C1 segment of cervical spinal cord (tissue), 14 donors: ENCODE data around the gene PLA2G4C.
"Not testable (repeated sequence)": the region's sequence is repeated elsewhere in the genome, so short reads cannot be mapped to it uniquely, and the experiment has no call there.

Experiments
- DNase-seq, 14 donors: peaks; one replicate each; lab custom pipeline; 2025; lab: John Stamatoyannopoulos, UW

PLA2G4C gene

GRCh38 chr19:48111280-48111679 lies 663 bp upstream of the PLA2G4C start:
- DNase-seq = peak in 1 of 14 donors; percentile 33

DNA sequence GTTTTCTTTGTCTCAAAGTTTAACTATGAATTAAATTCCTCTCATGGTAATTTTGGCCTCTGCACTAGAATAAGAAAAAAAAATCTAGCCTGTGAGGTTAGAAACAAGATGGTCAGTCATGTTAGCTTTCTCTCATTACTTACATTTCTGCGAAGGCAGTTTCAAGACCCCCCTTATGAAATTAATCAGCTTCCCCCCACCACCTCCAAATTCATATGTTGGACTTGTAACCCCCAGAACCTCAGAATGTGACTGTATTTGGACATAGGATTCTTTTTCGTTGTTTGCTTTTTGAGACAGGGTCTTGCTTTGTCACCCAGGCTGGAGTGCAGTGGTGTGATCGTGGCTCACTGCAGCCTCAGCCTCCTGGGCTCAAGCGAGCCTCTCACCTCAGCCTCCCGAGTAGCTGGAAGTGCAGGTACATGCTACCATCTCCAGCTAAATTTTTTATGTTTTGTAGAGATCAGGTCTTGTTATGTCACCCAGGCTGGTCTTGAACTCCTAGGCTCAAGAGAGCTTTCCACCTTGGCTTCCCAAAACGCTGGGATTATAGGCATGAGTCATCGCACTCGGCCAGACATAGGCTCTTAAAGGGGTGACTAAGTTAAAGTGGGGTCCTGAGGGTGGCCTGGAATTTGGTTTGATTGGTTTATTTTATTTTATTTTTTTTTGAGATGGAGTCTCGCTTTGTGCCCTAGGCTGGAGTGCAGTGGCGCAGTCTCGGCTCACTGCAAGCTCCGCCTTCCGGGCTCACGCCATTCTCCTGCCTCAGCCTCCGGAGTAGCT lies 1.4 kb downstream of the PLA2G4C start:
- DNase-seq = no peak

DNA sequence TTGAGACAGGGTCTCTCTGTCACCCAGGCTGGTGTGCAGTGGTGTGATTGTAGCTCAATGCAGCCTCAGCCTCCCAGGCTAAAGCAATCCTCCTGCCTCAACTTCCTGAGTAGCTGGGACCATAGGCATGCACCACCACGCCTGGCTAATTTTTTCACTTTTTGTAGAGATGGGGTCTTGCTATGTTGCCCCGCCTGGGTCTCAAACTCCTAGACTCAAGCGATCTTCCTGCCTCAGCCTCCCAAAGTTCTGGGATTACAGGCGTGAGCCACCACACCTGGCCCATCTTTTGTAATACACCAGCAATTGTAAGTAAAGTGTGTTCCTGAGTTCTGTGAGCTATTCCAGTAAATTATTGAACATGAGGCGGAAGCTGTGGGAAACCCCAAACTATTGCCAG lies 6.7 kb downstream of the PLA2G4C start:
- no peak for DNase-seq

DNA sequence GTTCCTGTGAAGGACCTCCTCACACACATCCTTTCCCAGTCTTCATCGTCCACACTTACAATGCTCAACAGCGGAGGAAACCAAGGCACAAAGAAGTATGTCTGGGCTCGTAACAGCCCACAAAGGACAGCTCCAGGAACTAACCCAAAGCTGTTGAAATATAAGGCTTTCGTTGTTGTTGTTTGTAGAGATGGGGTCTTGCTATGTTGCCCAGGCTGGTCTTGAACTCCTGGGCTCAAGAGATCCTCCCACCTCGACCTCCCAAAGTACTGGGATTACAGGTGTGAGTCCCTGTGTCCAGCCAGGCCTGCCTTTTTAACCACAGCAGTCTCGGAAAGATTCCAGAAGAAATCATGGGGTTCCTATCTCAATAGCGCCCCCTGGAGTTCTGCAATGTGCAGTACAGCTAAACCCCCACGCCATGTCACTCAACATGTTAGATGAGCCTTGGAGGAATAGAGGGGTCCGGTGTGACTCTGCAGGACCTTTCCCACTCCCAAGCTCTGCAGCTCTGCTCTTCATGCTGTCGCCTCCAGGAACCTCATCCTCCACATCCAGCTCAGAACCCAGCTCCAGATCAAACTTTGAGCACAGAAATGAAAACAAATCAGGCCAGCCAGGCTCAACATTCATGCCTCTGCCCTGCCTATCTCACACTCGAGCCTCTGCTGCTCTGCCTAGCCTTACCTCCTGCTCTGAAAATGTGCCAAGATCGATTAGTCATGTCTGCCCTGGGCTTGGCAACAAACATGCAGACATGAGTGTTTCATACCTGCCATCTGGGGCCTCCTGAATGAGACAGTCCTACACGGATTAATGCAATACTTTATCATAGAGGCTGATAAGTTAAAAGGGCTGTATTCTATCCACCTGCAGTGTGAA lies 7.5 kb downstream of the PLA2G4C start:
- no peak for DNase-seq

GRCh38 chr19:48095612-48096175 lies 14.9 kb downstream of the PLA2G4C start:
- DNase-seq = no peak

DNA sequence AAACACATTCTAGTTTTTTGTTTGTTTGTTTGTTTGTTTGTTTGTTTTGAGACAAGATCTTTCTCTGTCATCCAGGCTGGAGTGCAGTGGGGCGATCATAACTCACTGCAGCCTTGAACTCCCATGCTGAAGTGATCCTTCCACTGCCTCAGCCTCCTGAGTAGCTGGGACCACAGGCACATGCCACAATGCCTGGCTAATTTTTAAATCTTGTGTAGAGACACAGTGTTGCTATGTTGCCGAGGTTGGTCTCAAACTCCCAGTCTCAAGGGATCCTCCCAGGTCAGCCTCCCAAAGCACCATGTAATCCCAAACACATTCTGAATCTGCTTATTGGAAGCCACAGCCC lies 15.8 kb downstream of the PLA2G4C start:
- no peak for DNase-seq

- no peak for DNase-seq
Observed at GRCh38 chr19:48094129-48094854, 16.3 kb downstream of the PLA2G4C start.

DNA sequence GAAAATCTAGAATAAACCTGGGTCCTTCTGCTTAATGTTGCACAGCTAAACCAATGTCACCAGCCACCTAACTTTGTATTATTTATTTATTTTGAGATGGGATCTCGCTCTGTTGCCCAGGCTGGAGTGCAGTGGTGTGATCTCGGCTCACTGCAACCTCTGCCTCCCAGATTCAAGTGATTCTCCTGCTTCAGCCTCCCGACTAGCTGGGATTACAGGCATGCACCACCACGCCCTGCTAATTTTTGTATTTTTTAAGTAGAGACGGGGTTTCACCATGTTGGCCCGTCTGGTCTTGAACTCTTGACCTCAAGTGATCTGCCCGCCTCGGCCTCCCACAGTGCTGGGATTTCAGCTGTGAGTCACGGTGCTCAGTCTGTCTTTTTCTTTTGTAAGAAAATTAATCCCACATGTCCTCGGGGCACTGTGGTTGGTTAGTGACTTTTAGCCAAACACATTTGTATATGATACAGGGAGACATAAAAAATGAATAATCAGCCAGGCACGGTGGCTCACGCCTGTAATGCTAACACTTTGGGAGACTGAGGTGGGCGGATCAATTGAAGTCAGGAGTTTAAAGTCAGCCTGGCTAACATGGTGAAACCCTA lies 19.4 kb downstream of the PLA2G4C start:
- DNase-seq = not testable (repeated sequence)

- DNase-seq = peak in 1 of 14 donors; percentile 9
Observed at GRCh38 chr19:48090281-48090802, 20.3 kb downstream of the PLA2G4C start.

DNA sequence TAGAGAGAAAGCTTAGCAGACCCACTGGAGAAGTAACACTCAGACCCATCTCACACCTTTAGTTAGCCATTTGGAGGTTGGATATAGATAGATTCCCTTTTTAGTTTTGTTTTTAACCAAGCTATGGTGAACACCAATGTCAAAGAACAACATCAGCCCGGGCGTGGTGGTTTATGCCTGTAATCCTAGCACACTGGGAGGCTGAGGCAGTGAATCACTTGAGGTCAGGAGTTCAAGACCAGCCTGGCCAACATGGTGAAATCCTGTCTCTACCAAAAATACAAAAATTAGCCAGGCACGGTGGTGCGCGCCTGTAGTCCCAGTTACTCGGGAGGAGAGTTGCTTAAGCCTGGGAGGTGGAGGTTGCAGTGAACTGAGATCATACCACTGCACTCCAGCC lies 21.6 kb downstream of the PLA2G4C start:
- DNase-seq = not testable (repeated sequence)

GRCh38 chr19:48085904-48086864 lies 24.4 kb downstream of the PLA2G4C start:
- no peak for DNase-seq

GRCh38 chr19:48085076-48085475 lies 25.5 kb downstream of the PLA2G4C start:
- DNase-seq = peak in 1 of 14 donors; percentile 3

DNA sequence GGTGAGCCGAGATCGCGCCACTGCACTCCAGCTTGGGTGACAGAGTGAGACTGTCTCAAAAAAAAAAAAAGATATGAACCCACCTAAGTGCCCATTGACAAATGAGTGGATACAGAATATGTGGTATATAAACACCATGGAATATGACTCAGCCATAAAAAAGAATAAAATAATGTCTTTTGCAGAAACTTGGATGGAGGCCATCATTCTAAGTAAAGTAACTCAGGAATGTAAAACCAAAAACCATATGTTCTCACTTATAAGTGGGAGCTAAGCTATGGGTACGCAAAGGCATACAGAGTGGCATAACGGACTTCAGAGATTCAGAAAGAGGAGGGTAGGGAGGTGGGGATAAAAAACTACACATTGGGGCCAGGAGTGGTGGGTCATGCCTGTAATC lies 29.5 kb downstream of the PLA2G4C start:
- no peak for DNase-seq

- DNase-seq = not testable (repeated sequence)
Observed at GRCh38 chr19:48070177-48070769, 40.3 kb downstream of the PLA2G4C start.

GRCh38 chr19:48069435-48069834 lies 41.2 kb downstream of the PLA2G4C start:
- DNase-seq = peak in 1 of 14 donors; percentile 1

DNA sequence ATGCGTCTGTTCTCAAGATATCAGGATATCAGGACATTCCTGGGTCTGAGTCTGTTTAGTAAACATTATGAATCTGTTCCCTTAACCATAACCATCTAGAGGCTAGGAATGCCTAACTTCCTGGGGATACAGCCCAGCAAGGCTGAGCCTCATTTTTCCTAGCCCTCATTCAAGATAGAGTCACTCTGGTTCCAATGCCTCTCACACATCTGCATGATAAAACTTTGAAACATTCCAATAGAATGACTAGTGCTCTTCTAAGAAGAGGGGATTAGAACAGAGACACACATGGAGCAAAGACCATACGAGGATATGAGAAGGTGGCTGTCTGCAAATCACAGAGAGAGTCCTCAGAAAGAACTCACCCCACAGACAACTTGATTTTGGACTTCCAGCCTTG lies 46.1 kb downstream of the PLA2G4C start:
- no peak for DNase-seq

- no peak for DNase-seq
Observed at GRCh38 chr19:48061401-48062344, 48.9 kb downstream of the PLA2G4C start.

GRCh38 chr19:48060381-48060780 lies 50.2 kb downstream of the PLA2G4C start:
- DNase-seq = no peak
